ENCODE results near the gene RSBN1.
"Not testable (repeated sequence)": the region's sequence is repeated elsewhere in the genome, so short reads cannot be mapped to it uniquely, and the experiment has no call there.

The RSBN1 gene

DNA sequence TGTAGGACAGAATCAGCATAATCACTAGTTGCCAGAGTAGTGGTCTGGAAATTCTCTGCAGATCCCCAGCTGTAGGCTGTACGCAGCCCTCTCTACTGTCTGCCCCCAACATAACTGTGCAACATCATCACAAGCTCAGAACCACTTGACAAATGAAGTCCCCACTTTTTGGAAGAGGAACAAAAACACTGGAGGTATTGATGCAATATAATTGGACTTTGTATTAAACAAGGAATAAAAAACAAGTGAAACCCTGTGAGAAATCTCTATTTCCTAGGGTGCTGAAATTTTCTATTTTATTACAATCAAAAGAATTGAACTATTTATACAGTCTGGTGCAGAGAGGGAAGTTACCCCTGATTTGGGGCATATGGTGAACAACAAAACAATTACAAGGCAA is 68.2 kb downstream of the RSBN1 start:
- DNase-seq (ENCODE audit: low spot score) = no peak

DNA sequence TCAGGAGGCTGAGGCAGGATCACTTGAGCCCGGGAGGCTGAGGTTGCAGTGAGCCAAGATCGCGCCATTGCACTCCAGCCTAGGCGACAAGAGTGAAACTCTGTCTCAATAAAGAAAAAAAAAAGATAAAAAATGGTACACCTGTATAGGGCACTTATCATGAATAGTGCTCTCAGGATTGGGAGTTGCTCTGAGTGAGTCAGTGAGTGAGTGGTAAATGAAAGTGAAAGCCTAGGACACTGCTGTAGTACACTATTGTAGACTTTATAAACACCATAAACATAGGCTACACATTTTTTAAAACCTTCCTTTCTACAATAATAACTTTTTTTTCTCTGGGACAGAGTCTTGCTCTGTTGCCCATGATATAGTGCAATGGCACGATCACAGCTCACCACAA is 69.8 kb downstream of the RSBN1 start:
- no peak for DNase-seq (ENCODE audit: low spot score)

DNA sequence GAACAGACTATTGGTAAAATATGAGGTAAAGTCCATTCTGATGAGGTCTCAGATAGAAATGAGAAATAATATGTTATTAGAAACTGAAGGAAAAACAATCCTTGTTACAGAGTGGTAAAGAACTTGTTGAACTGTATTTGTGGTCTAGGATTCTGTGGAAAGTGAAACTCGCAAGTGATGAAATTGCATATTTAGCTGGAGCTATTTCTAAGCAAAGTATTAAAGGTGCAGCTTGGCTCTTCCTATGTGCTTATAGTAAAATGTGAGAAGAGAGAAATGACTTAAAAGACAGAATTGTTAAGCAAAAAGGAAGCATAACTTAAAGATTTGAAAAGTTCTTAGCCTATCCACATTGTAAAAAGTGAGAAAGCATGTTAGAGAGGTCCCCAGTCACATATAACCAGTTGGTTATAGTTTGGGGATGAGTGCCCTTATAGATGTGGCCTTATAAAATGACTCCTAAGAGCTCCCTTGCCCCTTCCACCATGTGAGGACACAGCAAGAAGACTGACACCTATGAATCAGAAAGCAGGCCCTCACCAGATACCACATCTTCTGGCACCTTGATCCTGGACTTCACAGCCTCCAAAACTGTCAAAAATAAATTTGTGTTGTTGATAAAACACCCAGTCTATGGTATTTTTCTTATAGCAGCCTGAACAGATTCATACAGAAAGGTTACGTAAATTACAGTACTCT is 77.8 kb downstream of the RSBN1 start:
- no peak for DNase-seq (ENCODE audit: low spot score)

DNA sequence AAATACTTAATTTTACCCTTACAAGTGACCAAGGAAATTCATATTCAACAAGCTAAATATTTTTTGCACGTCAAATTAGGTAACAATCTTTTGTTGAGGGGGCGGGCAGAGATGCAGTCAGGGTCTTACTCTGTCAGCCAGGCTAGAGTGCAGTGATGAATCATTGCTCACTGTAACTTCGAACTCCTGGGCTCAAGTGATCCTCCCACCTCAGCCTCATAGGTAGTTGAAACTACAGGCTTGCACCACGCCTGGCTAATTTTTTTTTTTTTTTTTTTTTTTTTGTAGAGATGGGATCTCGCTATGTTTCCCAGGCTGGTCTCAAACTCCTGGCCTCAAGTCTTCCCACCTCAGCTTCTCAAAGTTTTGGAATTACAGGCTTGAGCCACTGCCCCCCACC is 79.5 kb downstream of the RSBN1 start:
- DNase-seq (ENCODE audit: low spot score) = no peak

DNA sequence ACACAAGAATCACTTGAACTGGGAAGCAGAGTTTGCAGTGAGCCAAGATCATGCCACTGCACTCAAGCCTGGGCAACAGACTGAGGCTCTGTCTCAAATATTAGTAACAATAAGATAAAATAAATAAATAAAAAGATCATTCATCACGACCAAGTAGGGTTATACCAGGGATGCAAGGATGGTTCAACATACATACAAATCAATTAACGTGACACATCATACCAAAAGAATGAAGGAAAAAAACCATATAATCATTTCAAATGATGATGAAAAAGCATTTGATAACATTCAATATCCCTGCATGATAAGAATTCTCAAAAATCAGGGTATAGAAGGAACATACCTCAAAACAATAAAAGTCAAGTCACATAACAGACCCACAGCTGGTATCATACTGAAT is 91.3 kb downstream of the RSBN1 start:
- DNase-seq (ENCODE audit: low spot score) = no peak

DNA sequence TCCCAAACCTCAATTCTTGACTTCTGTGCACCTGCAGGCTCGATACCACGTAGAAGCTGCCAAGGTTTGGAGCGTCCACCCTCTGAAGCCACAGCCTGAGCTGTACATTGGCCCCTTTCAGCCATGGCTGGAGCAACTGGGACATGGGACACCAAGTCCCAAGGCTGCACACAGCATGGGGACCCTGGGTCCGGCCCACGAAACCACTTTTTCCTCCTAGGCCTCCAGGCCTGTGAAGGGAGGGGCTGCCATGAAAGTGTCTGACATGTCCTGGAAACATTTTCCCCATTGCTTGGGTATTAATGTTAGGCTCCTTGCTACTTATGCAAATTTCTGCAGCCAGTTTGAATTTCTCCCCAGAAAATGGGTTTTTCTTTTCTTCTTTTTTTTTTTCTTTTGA is 93.7 kb downstream of the RSBN1 start:
- DNase-seq (ENCODE audit: low spot score) = not testable (repeated sequence)

DNA sequence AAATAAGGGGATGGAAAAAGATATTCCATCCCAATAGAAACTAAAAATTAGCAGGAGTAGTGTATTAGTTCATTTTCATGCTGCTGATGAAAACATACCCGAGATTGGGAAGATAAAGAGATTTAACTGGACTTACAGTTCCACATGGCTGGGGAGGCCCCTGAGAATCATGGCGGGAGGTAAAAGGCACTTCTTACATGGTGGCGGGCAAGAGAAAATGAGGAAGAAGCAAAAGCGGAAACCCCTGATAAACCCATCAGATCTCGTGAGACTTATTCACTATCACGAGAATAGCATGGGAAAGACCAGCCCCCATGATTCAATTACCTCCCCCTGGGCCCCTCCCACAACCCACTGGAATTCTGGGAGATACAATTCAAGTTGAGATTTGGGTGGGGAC is 94.8 kb downstream of the RSBN1 start:
- not testable (repeated sequence) for DNase-seq (ENCODE audit: low spot score)

DNA sequence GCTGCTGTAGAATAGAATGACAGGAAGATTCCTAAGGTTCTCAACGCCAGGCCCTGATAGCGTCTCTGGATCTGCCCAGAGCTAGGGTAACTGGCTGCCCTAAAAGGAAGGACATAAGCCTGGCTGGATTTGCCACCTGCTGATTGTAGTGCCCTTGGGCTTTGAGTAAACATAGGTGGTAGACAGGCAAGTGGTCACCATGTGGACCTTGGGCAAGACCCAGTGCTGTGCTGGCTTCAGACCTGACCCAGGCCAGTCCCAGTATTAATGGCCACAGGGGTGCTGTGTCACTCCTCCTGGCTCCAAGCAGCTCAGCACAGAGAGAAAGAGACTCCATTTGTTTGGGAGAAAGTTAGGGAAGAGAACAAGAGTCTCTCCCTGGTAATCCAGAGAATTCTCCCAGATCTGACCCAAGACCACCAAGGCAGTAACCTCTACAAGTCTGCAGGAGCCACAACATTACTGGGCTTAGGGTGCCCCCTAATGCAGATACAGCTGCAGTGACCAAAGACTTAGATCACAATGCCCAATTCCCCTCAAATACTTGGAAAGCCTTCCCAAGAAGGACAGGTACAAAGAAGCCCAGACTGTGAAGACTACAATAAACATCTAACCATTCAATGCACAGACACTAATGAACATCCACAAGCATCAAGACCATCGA is 97.5 kb downstream of the RSBN1 start:
- DNase-seq (ENCODE audit: low spot score) = no peak

Measured in COLO829 (cell line).